Urinary bladder (tissue), 4 donors: ENCODE data around the gene ADSL. TPM values are rescaled to one million over a fixed set of nuclear protein-coding genes. Genes with fewer than 3 reads are reported as not detected.

Experiments used
- DNase-seq: peaks from one replicate; pipeline ENCODE4 v3.0.0-alpha.2; 2015; ENCODE audit errors: extremely low spot score
- H3K27ac ChIP-seq: one replicate; pipeline ENCODE4 v1.5.1; 2013; ENCODE audit warnings: low read depth, mild to moderate bottlenecking, moderate library complexity
- H3K36me3 ChIP-seq: one replicate; pipeline ENCODE4 v1.6.1; 2013; ENCODE audit warnings: mild to moderate bottlenecking, moderate library complexity; ENCODE audit not compliant: insufficient read depth
- H3K4me1 ChIP-seq: one replicate; pipeline ENCODE4 v1.6.1; 2013; ENCODE audit warnings: mild to moderate bottlenecking, moderate library complexity; ENCODE audit not compliant: insufficient read depth
- H3K4me3 ChIP-seq: one replicate; pipeline ENCODE4 v1.5.1; 2013; ENCODE audit warnings: low read depth, low read length
- WGBS: extraction: QIAGEN DNeasy Blood & Tissue Kit; methylation state at CpG from one replicate; pipeline ENCODE4 v1.1.7; 2013; 5-methylcytosine and 5-hydroxymethylcytosine counted together
- polyA plus RNA-seq: library from polyadenylated mRNA; stranded (reverse); fragments of 200-250 nt; gene quantifications from one replicate; pipeline ENCODE4 v1.2.3, GENCODE V29; 2013
- total RNA-seq: library from RNA; depleted of rRNA; stranded (reverse); fragments of >200 nt; gene quantifications from one replicate; pipeline ENCODE4 v1.2.3, GENCODE V29; 2014
- donor health status: healthy with polysubstance abuse.
- donor health status: healthy.

ADSL gene
- total and polyA plus RNA-seq, 2 donors = 59.8 to 76.3 TPM

DNA sequence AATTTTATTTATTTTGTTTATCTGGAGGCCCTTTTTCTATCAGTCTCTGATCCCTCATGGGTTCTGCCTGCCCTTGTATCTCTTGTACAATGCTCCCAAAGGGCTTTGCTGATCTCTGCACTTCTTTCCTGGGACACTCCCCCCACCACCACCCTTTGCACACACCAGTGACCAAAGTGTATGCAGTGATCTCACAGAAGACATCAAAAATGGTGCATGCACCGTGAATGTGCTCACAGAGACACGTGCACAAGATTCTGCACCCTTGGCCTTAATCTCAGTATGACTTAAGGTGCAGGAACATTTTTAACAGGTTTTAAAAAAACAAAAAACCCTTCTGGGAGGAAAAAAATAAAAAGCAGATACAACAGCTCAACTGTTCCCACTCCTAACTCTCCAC is 12.2 kb upstream of the ADSL start:
- H3K36me3 ChIP-seq = no peaks in the 10 kb centered on the region
- H3K4me1 ChIP-seq = no peaks in the 10 kb centered on the region
- no peak overlapping the region for H3K4me3 ChIP-seq
- WGBS = 76% methylated on average over 2 of the region's 2 CpGs
- no peak overlapping the region for H3K27ac ChIP-seq
- no peak for DNase-seq

DNA sequence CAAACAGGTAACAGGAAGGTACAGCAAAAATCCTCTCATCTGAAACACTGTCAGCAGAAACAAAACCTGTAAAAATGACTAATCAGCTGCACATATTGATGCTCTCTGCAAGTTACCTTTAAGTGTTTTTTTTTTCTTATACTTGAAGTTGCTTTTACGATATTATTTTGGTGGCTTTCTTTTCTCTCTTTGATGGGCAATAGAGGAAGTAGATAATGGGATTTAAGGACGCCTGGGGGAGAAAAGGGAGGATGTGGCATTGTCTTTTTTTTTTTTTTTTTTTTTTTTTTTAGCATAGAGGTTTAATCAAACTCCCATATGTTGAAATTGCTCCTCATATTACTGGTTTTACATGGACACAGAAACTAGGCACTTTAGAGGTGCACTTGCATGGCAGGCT is 11.4 kb upstream of the ADSL start:
- Histone ChIP-seq H3K4me3 (no peak overlapping the region), H3K4me1 (no peaks in the 10 kb centered on the region), H3K36me3 (no peaks in the 10 kb centered on the region), H3K27ac (no peak overlapping the region)
- 55% methylated on average over 2 of the region's 2 CpGs for WGBS
- no peak for DNase-seq

DNA sequence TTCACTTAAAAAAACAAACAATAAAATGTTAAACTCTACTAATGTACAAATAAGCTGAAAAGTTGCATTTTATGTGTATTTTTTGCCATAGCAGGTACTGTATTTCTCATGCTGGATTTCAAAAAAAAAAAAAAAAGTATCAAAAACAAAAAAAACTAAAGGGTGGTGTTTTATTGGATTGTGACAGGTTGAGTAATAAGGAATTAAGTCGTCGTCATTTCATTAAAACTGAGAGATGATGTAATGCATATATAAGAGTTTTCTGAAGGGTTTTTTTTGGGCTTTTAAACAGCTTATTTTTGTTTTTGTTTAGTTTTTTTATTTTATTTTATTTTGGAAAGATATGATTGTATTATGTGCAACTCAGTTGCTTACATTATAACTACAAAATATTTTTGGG is 10.9 kb upstream of the ADSL start:
- H3K27ac ChIP-seq = no peak overlapping the region
- no peaks in the 10 kb centered on the region for H3K4me1 ChIP-seq
- H3K4me3 ChIP-seq = no peak overlapping the region
- H3K36me3 ChIP-seq = no peaks in the 10 kb centered on the region
- 50% methylated on average over 2 of the region's 2 CpGs for WGBS
- DNase-seq = no peak

DNA sequence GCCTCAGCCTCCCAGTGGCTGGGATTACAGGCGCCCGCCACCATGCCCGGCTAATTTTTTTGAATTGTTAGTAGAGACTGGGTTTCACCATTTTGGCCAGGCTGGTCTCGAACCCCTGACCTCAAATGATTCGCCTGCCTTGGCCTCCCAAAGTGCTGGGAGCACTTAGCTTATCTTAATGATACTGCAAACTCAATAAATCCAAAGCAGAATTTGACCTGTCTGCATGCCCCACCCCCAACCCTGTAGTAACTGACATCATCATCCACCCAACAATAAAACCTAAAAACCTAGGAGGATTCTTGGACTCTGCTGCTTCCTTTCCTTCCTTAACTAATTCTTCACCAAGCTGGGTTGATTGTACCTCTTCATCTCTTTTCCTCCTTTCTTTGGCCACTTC is 6.3 kb upstream of the ADSL start:
- Histone ChIP-seq H3K4me1 (no peaks in the 10 kb centered on the region), H3K27ac (no peak overlapping the region), H3K36me3 (no peaks in the 10 kb centered on the region), H3K4me3 (no peak overlapping the region)
- DNase-seq = no peak
- 85% methylated on average over 5 of the region's 5 CpGs for WGBS

DNA sequence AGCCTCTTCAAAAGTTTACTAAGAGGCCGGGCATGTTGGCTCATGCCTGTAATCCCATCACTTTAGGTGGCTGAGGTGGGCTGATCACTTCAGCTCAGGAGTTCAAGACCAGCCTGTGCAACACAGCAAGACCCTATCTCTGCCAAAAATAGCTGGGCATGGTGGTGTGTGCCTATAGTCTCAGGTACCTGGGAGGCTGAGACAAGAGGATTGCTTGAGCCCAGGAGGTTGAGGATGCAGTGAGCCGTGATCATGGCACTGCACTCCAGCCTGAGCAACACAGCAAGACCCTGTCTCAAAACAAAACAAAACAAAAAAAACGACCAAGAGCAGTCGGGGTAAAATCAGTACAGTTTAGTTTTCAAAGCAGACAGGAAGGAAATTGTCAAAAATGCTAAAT is 4.7 kb upstream of the ADSL start:
- no peaks in the 10 kb centered on the region for H3K4me1 ChIP-seq
- H3K4me3 ChIP-seq = no peak overlapping the region
- H3K36me3 ChIP-seq = no peaks in the 10 kb centered on the region
- no peak for DNase-seq
- H3K27ac ChIP-seq = no peak overlapping the region
- 58% methylated on average over 4 of the region's 4 CpGs for WGBS

DNA sequence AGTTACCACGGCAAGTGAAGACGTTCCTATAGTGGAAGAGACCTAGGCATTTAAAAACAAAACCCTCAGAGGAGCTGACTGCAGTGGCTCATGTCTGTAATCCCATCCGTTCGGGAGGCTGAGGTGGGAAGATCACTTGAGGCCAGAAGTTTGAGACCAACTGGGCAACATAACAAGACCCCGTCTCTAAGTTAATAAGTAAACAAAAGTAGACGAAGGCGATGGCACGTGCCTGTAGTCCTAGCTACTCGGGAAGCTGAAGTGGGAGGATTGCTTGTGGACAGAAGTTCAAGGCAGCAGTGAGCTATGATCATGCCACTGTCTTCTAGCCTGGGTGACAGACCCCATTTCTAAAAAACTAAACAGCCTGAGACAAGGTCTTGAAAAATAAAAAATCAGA is 3.8 kb upstream of the ADSL start:
- no peak for DNase-seq
- H3K4me3 ChIP-seq = no peak overlapping the region
- WGBS = 47% methylated on average over 9 of the region's 9 CpGs
- H3K36me3 ChIP-seq = no peaks in the 10 kb centered on the region
- no peaks in the 10 kb centered on the region for H3K4me1 ChIP-seq
- H3K27ac ChIP-seq = no peak overlapping the region

DNA sequence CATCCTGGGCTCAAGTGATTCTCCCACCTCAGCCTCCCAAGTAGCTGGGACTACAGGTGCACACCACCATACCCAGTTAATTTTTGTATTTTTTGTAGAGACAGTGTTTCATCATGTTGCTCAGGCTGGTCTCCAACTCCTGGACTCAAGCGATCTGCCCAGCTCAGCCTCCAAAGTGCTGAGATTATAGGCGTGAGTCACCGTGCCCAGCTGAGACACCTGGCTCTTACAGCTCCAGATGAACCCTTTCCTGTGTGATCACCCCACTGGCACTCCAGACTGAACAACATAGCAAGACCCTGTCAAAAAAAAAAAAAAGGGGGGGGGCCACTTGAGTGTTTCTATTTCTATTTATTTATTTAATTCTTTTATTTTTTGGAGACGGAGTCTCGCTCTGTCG is 1.0 kb upstream of the ADSL start:
- no peak for DNase-seq
- no peak overlapping the region for H3K4me3 ChIP-seq
- H3K36me3 ChIP-seq = no peaks in the 10 kb centered on the region
- H3K27ac ChIP-seq = no peak overlapping the region
- WGBS = 68% methylated on average over 6 of the region's 6 CpGs
- no peaks in the 10 kb centered on the region for H3K4me1 ChIP-seq

DNA sequence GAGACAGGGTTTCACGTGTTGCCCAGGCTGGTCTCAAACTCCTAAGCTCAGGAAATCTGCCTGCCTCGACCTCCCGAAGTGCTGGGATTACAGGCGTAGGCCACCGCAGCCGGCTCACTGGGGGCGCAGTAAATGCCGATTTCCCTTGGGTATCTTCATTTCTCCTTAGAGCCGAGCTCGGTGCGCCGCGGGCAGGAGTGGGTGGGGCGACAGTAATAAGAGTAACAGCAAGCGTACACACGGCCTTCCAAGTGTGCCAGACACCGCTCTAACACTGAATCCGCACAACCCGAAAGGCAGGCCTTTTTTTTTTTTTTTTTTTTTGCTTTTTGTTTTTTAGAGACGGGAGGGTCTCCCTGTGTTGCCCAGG is 500 bp upstream of the ADSL start:
- H3K27ac ChIP-seq = peak overlapping the region; percentile 83
- H3K4me1 ChIP-seq = no peaks in the 10 kb centered on the region
- peak overlapping the region; percentile 52 for H3K4me3 ChIP-seq
- H3K36me3 ChIP-seq = no peaks in the 10 kb centered on the region
- DNase-seq = no peak
- WGBS = under 1% methylated on average over 20 of the region's 20 CpGs

DNA sequence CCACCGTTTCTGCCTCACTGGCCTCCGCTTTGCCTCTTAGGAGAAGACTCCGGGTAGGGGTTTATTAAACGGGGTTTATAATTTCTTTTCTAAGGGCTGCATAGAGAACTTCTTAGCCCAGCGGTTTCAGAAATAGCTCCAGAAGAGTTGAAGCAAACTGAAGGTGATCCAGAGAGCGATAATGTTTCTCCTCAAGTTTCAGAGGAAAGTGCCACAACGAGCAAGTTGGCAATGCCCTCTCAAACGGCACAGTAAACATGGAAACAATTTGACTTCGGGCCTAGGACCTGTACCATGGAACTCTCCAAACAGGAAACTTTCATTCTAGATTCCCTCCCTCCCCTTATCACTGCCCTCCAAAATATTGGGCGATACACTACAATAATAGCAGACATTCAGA is 1.0 kb downstream of the ADSL start:
- no peaks in the 10 kb centered on the region for H3K36me3 ChIP-seq
- peak overlapping the region; percentile 52 for H3K4me3 ChIP-seq
- WGBS = 20% methylated on average over 10 of the region's 10 CpGs
- no peaks in the 10 kb centered on the region for H3K4me1 ChIP-seq
- H3K27ac ChIP-seq = no peak overlapping the region
- DNase-seq = no peak

DNA sequence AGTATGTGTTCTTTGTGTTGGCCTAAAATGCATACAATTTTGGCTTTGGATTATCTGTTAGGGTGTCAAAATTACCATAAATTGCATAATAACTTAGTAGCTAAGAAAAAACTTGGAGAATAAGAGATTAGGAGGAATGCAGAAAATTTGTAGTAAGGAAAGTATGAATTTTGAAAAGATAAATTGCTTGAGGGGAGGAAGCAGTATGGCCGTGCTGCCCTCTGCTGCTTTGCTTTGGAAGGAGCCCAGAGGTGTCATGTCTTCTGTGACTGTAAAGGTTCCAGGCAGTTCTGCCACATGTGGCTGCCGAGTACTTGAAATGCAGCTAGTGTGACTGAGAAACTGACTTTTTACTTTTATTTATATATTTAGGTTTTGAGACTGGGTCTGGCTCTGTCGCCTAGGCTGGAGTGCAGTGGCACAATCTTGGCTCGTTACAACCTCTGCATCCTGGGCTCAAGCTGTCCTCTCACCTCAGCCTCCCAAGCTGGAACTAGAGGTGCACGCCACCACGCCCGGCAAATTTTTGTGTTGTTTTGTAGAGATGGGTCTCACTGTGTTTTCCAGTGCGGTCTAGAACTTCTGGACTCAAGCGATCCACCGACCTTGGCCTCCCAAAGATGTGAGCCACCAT is 1.8 kb downstream of the ADSL start:
- Histone ChIP-seq H3K27ac (no peak overlapping the region), H3K4me3 (no peak overlapping the region)

DNA sequence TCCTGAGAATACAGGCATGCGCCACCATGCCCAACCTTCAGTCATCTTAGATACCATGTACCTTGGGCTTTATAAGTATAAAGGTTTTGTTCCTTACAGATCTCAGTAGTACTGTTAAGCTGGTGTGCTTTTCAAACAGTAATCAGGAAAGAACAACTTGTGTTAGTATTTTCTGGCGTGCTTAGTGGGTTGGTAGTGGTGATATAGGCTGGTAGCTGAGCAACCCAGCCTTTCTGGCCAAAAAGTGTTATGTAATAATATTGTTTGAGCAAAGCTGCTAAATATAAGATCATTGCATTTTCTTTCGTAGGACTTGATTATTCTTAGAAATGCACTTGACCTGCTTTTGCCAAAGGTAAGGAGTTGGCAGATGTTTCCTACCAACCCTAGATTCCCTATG is 6.5 kb downstream of the ADSL start:
- Histone ChIP-seq H3K4me3 (no peak overlapping the region), H3K36me3 (peaks cover 2% of the 10 kb centered on the region), H3K27ac (no peak overlapping the region), H3K4me1 (no peaks in the 10 kb centered on the region)
- no peak for DNase-seq
- WGBS = 93% methylated on average over 3 of the region's 3 CpGs

More for the DNA sequence above, 1.8 kb downstream of the ADSL start:
- 68% methylated on average over 10 of the region's 10 CpGs for WGBS
- Histone ChIP-seq H3K36me3 (no peaks in the 10 kb centered on the region), H3K4me1 (no peaks in the 10 kb centered on the region)
- DNase-seq = no peak

DNA sequence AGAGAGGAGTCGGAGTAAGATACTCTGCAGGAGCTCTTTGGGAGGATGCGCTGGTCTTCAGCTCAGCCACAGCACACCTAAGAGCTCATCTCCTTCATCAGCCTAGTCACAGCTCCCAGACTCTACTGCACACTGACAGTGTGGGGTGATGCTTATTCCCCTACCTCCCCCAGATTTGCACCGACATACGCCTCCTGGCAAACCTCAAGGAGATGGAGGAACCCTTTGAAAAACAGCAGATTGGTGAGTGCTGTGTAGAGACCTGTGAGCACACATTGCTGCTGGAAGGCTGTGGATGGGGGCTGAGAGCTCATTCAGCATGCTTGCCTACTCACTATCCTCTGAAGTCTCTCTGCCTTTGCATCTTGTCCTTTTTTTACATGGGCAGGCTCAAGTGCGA is 14.8 kb downstream of the ADSL start:
- WGBS = 96% methylated on average over 5 of the region's 5 CpGs
- no peak overlapping the region for H3K27ac ChIP-seq
- peaks cover 5% of the 10 kb centered on the region for H3K36me3 ChIP-seq
- H3K4me3 ChIP-seq = no peak overlapping the region
- no peaks in the 10 kb centered on the region for H3K4me1 ChIP-seq
- no peak for DNase-seq

DNA sequence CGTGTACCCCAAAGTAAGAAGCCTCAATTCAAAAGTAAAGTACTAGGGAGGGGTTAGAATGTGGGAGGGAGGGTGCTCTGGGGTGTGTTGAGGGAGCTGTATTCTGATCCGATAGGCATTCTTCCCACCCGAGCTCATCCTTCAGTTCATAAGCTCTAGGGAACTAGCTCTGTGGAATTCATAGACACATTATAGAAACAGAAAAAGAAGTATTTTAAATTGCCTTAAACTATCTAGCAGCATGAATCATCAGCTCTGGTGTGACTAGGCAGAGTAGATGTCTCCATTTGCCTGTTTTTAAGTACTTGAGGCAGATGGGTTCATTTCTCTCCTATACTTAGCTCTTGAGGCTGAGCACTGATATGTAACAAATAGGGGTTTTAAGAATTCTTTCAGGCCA is 16.8 kb downstream of the ADSL start:
- no peak overlapping the region for H3K27ac ChIP-seq
- no peak for DNase-seq
- H3K4me1 ChIP-seq = no peaks in the 10 kb centered on the region
- H3K4me3 ChIP-seq = no peak overlapping the region
- WGBS = 91% methylated on average over 3 of the region's 3 CpGs
- peaks cover 3% of the 10 kb centered on the region for H3K36me3 ChIP-seq

DNA sequence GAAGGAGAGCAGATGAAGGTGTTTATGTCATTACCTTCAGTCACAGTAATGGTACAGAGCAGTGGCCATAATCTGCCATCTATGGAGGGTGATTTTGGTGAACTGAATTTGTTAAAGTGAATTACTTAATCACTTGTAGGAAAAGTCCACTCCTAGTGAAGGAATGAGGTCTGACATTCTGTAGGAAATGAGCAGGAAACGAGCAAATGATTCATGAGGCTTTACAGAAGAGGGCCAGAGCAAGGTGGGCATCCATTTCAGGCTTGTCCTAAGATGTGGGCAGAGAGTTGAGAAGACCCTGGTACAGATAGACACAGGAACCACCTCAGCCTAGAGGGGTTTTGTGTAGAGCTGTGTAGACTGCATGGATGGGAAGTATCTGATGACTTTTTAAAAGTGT is 18.1 kb downstream of the ADSL start:
- Histone ChIP-seq H3K4me3 (no peak overlapping the region), H3K27ac (no peak overlapping the region), H3K36me3 (peaks cover 3% of the 10 kb centered on the region), H3K4me1 (no peaks in the 10 kb centered on the region)
- DNase-seq = no peak
- WGBS = 88% methylated on average over 1 of the region's 1 CpG

DNA sequence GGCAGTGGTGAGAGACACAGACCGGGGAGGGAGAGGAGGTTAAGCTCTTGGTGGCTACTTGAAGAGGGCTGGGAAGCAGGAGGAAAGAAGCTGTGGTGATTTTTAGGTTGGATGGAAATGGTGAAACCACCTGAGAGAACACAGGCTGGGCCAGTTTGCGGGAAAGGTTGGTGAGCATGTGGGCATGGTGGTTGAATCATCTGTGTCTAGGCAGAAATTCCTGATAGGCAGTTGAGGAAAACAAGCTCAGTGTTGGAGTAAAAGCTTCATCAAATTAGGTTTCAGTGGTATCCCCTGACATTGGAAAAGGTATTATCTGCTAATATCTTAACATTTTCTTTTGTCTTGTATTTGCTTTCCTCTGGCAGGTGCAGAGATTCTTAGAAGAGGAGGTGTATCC is 19.8 kb downstream of the ADSL start:
- Histone ChIP-seq H3K36me3 (peaks cover 3% of the 10 kb centered on the region), H3K27ac (no peak overlapping the region), H3K4me1 (no peaks in the 10 kb centered on the region), H3K4me3 (no peak overlapping the region)
- no peak for DNase-seq
- 96% methylated on average over 2 of the region's 2 CpGs for WGBS
